OCI-LY3 (cell line): Measurements from ENCODE around the gene KLF7.

Experiments used
- H2AFZ ChIP-seq: fragments of 200-600, 300-600 bp; shearing (Covaris generic); 2 replicates; pipeline ENCODE4 v1.6.0; 2014; ENCODE audit warnings: antibody characterized with exemption, low read depth, low read length
- H3K27ac ChIP-seq: fragments of 200-600, 300-600 bp; sonication (generic); 2 replicates; pipeline ENCODE4 v1.5.1; 2014; ENCODE audit warnings: mild to moderate bottlenecking, low read length, moderate library complexity, mixed read lengths
- H3K27me3 ChIP-seq: fragments of 200-600, 300-600 bp; sonication (generic); 2 replicates; pipeline ENCODE4 v1.6.1; 2014; ENCODE audit warnings: low read depth, low read length, mixed read lengths
- H3K36me3 ChIP-seq: fragments of 200-600, 300-600 bp; sonication (generic); replicated peaks from 2 replicates; pipeline ENCODE3; 2014; ENCODE audit warnings: low read depth, low read length, mixed read lengths
- H3K4me1 ChIP-seq: fragments of 300-600, 200-600 bp; sonication (generic); 2 replicates; pipeline ENCODE4 v1.6.1; 2014; ENCODE audit warnings: low read length, mixed read lengths
- H3K4me2 ChIP-seq: fragments of 200-600, 300-600 bp; sonication (generic); 2 replicates; pipeline ENCODE4 v1.6.1; 2014; ENCODE audit warnings: low read length, mixed read lengths
- H3K4me3 ChIP-seq: fragments of 300-600, 200-600 bp; sonication (generic); 2 replicates; pipeline ENCODE4 v1.5.1; 2014; ENCODE audit warnings: antibody characterized with exemption, mild to moderate bottlenecking, low read length, moderate library complexity
- H3K79me2 ChIP-seq: fragments of 300-600, 200-600 bp; shearing (Covaris generic); 2 replicates; pipeline ENCODE4 v1.6.1; 2014; ENCODE audit warnings: mild to moderate bottlenecking, low read length, mixed read lengths
- H3K9ac ChIP-seq: fragments of 300-600, 200-600 bp; shearing (Covaris generic); 2 replicates; pipeline ENCODE4 v1.6.0; 2014; ENCODE audit warnings: mild to moderate bottlenecking, low read length, moderate library complexity
- H3K9me3 ChIP-seq: fragments of 200-600, 300-600 bp; shearing (Covaris generic); 2 replicates; pipeline ENCODE4 v1.6.1; 2014; ENCODE audit warnings: low read length, mixed read lengths; ENCODE audit not compliant: insufficient read depth
- H4K20me1 ChIP-seq: fragments of 200-600, 300-600 bp; sonication (generic); 2 replicates; pipeline ENCODE4 v1.6.1; 2016; ENCODE audit warnings: low read length, mixed read lengths; ENCODE audit not compliant: insufficient read depth
- EZH2phosphoT487 ChIP-seq: fragments of 200-600 bp; shearing (Covaris generic); IDR thresholded peaks from 2 replicates; pipeline ENCODE4 v1.6.1; 2018; ENCODE audit warnings: antibody characterized with exemption, mixed run types, low read depth
- TF ChIP-seq, protein P1 (sequence below): fragments of 200-600, 300-600 bp; sonication (generic); IDR thresholded peaks from 2 replicates; pipeline ENCODE4 v1.5.1; 2014; ENCODE audit warnings: antibody characterized with exemption, low read length, low read depth

Gene KLF7

GRCh38 chr2:207163756-207164005 is 2.1 kb downstream of the KLF7 start:
- H3K27me3 ChIP-seq: peaks cover 46% of the 10 kb centered on the region
- H2AFZ ChIP-seq: no peak overlapping the region
- H3K4me2 ChIP-seq: no peak overlapping the region
- H3K36me3 ChIP-seq: no peaks in the 10 kb centered on the region
- H4K20me1 ChIP-seq: no peaks in the 10 kb centered on the region
- H3K9ac ChIP-seq: no peak overlapping the region
- no peaks in the 10 kb centered on the region for H3K79me2 ChIP-seq
- H3K4me1 ChIP-seq: no peaks in the 10 kb centered on the region
- no peak overlapping the region for H3K4me3 ChIP-seq
- no peaks in the 10 kb centered on the region for H3K9me3 ChIP-seq
- no peak for TF ChIP-seq EZH2phosphoT487
- TF ChIP-seq, protein P1, sequence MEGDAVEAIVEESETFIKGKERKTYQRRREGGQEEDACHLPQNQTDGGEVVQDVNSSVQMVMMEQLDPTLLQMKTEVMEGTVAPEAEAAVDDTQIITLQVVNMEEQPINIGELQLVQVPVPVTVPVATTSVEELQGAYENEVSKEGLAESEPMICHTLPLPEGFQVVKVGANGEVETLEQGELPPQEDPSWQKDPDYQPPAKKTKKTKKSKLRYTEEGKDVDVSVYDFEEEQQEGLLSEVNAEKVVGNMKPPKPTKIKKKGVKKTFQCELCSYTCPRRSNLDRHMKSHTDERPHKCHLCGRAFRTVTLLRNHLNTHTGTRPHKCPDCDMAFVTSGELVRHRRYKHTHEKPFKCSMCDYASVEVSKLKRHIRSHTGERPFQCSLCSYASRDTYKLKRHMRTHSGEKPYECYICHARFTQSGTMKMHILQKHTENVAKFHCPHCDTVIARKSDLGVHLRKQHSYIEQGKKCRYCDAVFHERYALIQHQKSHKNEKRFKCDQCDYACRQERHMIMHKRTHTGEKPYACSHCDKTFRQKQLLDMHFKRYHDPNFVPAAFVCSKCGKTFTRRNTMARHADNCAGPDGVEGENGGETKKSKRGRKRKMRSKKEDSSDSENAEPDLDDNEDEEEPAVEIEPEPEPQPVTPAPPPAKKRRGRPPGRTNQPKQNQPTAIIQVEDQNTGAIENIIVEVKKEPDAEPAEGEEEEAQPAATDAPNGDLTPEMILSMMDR: no peak
- H3K27ac ChIP-seq: no peak overlapping the region

DNA sequence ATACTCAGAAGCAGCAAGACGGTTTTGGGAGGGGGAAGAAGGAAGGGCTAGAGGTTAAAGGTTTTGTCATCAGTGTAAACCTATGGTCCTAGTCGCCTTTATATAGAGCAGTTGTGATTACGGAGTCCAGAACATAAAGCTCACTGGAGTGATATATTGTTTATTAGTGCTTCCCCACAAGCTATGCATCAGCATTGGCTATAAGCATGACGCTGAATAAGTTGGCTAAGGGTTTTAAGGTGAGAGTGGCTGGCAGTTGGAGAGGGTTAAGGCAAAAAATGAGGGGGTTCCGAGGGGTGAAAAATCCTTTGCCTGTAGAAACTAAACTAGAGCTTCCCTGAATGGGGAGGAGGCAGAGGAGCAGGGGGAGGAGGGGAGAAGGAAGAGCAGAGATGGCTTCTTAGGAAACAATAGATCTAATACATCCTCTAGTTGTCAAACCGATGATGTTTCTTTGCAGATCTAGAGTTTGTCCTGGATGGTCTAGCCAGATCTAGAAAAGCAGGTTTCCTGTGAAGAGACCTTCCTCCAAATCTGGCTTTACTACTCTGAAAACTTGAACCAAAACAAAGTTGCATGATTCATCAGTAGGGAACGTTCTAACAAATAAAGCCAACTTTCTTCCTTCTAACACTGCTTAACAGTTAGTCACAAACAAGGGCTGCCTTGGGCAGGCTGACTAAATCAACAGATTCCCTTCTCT is 2.5 kb downstream of the KLF7 start:
- H3K4me3 ChIP-seq: no peak overlapping the region
- no peaks in the 10 kb centered on the region for H4K20me1 ChIP-seq
- no peaks in the 10 kb centered on the region for H3K9me3 ChIP-seq
- no peaks in the 10 kb centered on the region for H3K79me2 ChIP-seq
- no peaks in the 10 kb centered on the region for H3K36me3 ChIP-seq
- H3K9ac ChIP-seq: no peak overlapping the region
- no peak overlapping the region for H3K27ac ChIP-seq
- peaks cover 51% of the 10 kb centered on the region for H3K27me3 ChIP-seq
- TF ChIP-seq, protein P1: no peak
- TF ChIP-seq EZH2phosphoT487: no peak
- no peak overlapping the region for H2AFZ ChIP-seq
- no peaks in the 10 kb centered on the region for H3K4me1 ChIP-seq
- no peak overlapping the region for H3K4me2 ChIP-seq

GRCh38 chr2:207162316-207162715 is 3.4 kb downstream of the KLF7 start:
- no peak overlapping the region for H3K27ac ChIP-seq
- no peak overlapping the region for H2AFZ ChIP-seq
- H4K20me1 ChIP-seq: no peaks in the 10 kb centered on the region
- no peak overlapping the region for H3K4me3 ChIP-seq
- no peaks in the 10 kb centered on the region for H3K4me1 ChIP-seq
- no peaks in the 10 kb centered on the region for H3K36me3 ChIP-seq
- peaks cover 60% of the 10 kb centered on the region for H3K27me3 ChIP-seq
- no peak overlapping the region for H3K4me2 ChIP-seq
- H3K9me3 ChIP-seq: no peaks in the 10 kb centered on the region
- H3K79me2 ChIP-seq: no peaks in the 10 kb centered on the region
- TF ChIP-seq, protein P1: no peak
- no peak for TF ChIP-seq EZH2phosphoT487
- H3K9ac ChIP-seq: no peak overlapping the region

DNA sequence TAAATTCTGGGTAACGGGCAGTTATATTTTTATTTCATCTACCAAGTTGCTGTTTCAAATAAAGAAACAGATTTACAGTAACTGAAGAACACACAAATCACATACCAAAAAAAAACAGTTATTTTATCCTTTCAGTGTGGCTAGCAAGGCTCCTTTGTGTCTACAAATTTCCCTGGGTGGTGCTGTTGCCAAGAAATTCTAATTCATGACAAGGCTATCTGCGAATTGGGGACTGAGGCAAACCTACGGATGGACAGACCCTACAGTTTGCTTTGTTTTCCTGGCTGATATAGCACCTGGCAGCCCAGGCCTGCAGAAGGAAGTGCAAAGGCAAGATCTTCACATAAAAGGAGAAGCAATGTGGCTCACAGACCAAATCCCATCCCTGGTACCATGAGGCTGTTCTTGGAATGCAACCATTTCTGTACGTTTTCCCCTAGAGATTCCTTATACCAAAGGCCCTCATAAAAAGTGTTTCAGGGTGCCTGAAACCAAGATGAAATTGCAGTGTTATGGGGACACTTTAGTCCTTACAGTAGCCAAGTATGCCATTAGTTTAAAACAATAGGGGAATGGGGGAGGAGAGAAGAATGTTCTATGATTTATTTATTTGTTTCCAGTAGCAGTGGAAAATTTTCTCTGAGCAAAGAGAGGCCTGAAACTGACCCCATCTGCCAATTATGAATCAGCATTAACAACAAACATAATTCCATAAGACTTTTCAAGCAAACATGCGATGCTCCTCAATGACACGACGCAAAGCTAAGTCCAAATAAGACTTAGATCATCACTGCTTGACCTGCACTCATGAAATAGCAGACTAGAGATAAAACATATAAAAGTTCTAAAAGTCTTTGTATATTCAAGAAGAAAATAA is 4.3 kb downstream of the KLF7 start:
- TF ChIP-seq, protein P1: no peak
- TF ChIP-seq EZH2phosphoT487: no peak
- no peak overlapping the region for H3K4me2 ChIP-seq
- no peak overlapping the region for H3K9ac ChIP-seq
- H2AFZ ChIP-seq: no peak overlapping the region
- no peak overlapping the region for H3K4me3 ChIP-seq
- H3K27ac ChIP-seq: no peak overlapping the region
- peaks cover 3% of the 10 kb centered on the region for H3K4me1 ChIP-seq
- H3K36me3 ChIP-seq: no peaks in the 10 kb centered on the region
- peaks cover 65% of the 10 kb centered on the region for H3K27me3 ChIP-seq
- H3K79me2 ChIP-seq: no peaks in the 10 kb centered on the region
- no peaks in the 10 kb centered on the region for H3K9me3 ChIP-seq
- H4K20me1 ChIP-seq: no peaks in the 10 kb centered on the region
